Fibroblast of villous mesenchyme (primary cell): ENCODE measurements around the gene IL18RAP. TPM values are rescaled to one million over a fixed set of nuclear protein-coding genes. Genes with fewer than 3 reads are reported as not detected.

Experiments
- DNase-seq: peaks from one replicate; pipeline ENCODE4 v3.0.0-alpha.2; 2010; ENCODE audit warnings: low read depth
- H3K4me3 ChIP-seq: 2 replicates; pipeline ENCODE4 v1.5.1; 2011; ENCODE audit warnings: low read depth, mild to moderate bottlenecking, low read length
- CTCF ChIP-seq: IDR thresholded peaks from 2 replicates; pipeline ENCODE4 v1.5.1; 2012; ENCODE audit warnings: low read depth, mild to moderate bottlenecking, low read length; ENCODE audit not compliant: insufficient read depth
- total RNA-seq: library from RNA; depleted of rRNA; stranded (reverse); fragments of >200 nt; gene quantifications from 2 replicates; pipeline ENCODE4 v1.2.3, GENCODE V29; 2012

The IL18RAP gene
- total RNA-seq, 1 donor: not detected

GRCh38 chr2:102438111-102438510 lies 15.2 kb downstream of the IL18RAP start:
- TF ChIP-seq CTCF: no peak
- DNase-seq: no peak
- H3K4me3 ChIP-seq: no peak overlapping the region

- no peak overlapping the region for H3K4me3 ChIP-seq
- TF ChIP-seq CTCF: no peak
- DNase-seq: no peak
These were observed 15.6 kb downstream of the IL18RAP start for GRCh38 chr2:102438578-102438977.

- TF ChIP-seq CTCF: no peak
- peak; percentile 52 for DNase-seq
- H3K4me3 ChIP-seq: no peak overlapping the region
These were observed 16.2 kb downstream of the IL18RAP start for GRCh38 chr2:102439065-102439695.

- peak; percentile 41 for DNase-seq
- TF ChIP-seq CTCF: peak; percentile 76
- H3K4me3 ChIP-seq: no peak overlapping the region
These were observed 20.2 kb downstream of the IL18RAP start for GRCh38 chr2:102442967-102443828.

GRCh38 chr2:102444233-102444632 lies 21.3 kb downstream of the IL18RAP start:
- no peak overlapping the region for H3K4me3 ChIP-seq
- DNase-seq: no peak
- no peak for TF ChIP-seq CTCF

GRCh38 chr2:102446936-102447335 lies 24.0 kb downstream of the IL18RAP start:
- no peak for TF ChIP-seq CTCF
- DNase-seq: no peak
- no peak overlapping the region for H3K4me3 ChIP-seq
